ENCODE results near the gene THAP4. TPM values are rescaled to one million over a fixed set of nuclear protein-coding genes. Genes with fewer than 3 reads are reported as not detected.
A peak's percentile ranks its signal among the peaks of the same experiment; 100 is the strongest.

The THAP4 gene
- total RNA-seq, 2 donors from 2014 or later: 27.2 to 31.1 TPM

- H3K4me3 ChIP-seq: no peak overlapping the region
- no peak overlapping the region for H3K27ac ChIP-seq
- TF ChIP-seq, protein P1, sequence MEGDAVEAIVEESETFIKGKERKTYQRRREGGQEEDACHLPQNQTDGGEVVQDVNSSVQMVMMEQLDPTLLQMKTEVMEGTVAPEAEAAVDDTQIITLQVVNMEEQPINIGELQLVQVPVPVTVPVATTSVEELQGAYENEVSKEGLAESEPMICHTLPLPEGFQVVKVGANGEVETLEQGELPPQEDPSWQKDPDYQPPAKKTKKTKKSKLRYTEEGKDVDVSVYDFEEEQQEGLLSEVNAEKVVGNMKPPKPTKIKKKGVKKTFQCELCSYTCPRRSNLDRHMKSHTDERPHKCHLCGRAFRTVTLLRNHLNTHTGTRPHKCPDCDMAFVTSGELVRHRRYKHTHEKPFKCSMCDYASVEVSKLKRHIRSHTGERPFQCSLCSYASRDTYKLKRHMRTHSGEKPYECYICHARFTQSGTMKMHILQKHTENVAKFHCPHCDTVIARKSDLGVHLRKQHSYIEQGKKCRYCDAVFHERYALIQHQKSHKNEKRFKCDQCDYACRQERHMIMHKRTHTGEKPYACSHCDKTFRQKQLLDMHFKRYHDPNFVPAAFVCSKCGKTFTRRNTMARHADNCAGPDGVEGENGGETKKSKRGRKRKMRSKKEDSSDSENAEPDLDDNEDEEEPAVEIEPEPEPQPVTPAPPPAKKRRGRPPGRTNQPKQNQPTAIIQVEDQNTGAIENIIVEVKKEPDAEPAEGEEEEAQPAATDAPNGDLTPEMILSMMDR (IDR thresholded peaks at IDR 0.05): no peak
- no peaks in the 10 kb centered on the region for H3K27me3 ChIP-seq (replicated peaks; ENCODE audit: insufficient read depth)
- H3K4me1 ChIP-seq (ENCODE audit: control insufficient read depth in 1 of 2, low read depth in 2 of 2): peaks cover 10 to 20% of the 10 kb centered on the region in 2 donors
- ATAC-seq (ENCODE audit: insufficient number of reproducible peaks, low FRiP score, low read depth) (no peak), DNase-seq (ENCODE audit: low spot score) (no peak)
- H3K9me3 ChIP-seq: no peaks in the 10 kb centered on the region
- H3K36me3 ChIP-seq: no peaks in the 10 kb centered on the region
Observed at GRCh38 chr2:241641631-241642030, 4.7 kb upstream of the THAP4 start.

- ATAC-seq (ENCODE audit: insufficient number of reproducible peaks, low FRiP score, low read depth): no peak
- Histone ChIP-seq H3K36me3 (no peaks in the 10 kb centered on the region), H3K27ac (no peak overlapping the region), H3K27me3 (replicated peaks; ENCODE audit: insufficient read depth) (no peaks in the 10 kb centered on the region), H3K4me3 (no peak overlapping the region), H3K9me3 (no peaks in the 10 kb centered on the region), H3K4me1 (ENCODE audit: control insufficient read depth in 1 of 2, low read depth in 2 of 2) (peaks cover 20 to 30% of the 10 kb centered on the region in 2 donors)
- DNase-seq (ENCODE audit: low spot score): no peak
- TF ChIP-seq, protein P1 (IDR thresholded peaks at IDR 0.05): no peak
Observed at GRCh38 chr2:241640165-241640795, 3.3 kb upstream of the THAP4 start.

GRCh38 chr2:241639385-241639784, 2.4 kb upstream of the THAP4 start:
- Histone ChIP-seq H3K27me3 (replicated peaks; ENCODE audit: insufficient read depth) (no peaks in the 10 kb centered on the region), H3K27ac (no peak overlapping the region), H3K36me3 (no peaks in the 10 kb centered on the region), H3K4me3 (no peak overlapping the region), H3K9me3 (no peaks in the 10 kb centered on the region), H3K4me1 (ENCODE audit: control insufficient read depth in 1 of 2, low read depth in 2 of 2) (peaks cover 21 to 39% of the 10 kb centered on the region in 2 donors)
- ATAC-seq (ENCODE audit: insufficient number of reproducible peaks, low FRiP score, low read depth): no peak
- DNase-seq (ENCODE audit: low spot score): no peak
- TF ChIP-seq, protein P1 (IDR thresholded peaks at IDR 0.05): no peak

DNA sequence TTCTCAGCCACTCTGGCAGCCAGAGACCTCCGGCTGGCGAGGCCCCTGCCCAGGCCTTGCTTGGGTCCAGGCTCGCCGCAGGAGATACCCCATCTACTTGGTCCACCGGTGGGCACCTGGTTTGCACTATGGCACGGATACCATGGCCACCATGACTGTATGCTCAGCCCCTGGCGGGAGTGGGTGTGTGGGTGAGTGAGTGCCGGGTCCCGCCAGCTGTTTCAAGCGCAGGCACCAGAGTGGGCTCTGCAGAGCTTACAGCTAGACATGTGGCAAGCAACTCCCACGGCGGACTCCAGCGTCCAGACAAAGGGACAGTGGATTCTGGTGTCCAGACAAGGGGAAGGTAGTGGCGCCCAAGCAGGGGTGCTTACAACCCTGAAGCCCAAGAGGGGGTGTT, 2.0 kb upstream of the THAP4 start:
- Histone ChIP-seq H3K9me3 (no peaks in the 10 kb centered on the region), H3K27me3 (replicated peaks; ENCODE audit: insufficient read depth) (no peaks in the 10 kb centered on the region), H3K4me1 (ENCODE audit: control insufficient read depth in 1 of 2, low read depth in 2 of 2) (peaks cover 21 to 39% of the 10 kb centered on the region in 2 donors), H3K27ac (no peak overlapping the region), H3K36me3 (no peaks in the 10 kb centered on the region), H3K4me3 (peak overlapping the region; percentile 93)
- no peak for ATAC-seq (ENCODE audit: insufficient number of reproducible peaks, low FRiP score, low read depth)
- DNase-seq (ENCODE audit: low spot score): no peak
- TF ChIP-seq, protein P1 (IDR thresholded peaks at IDR 0.05): no peak

- peak; percentile 7 for ATAC-seq (ENCODE audit: insufficient number of reproducible peaks, low FRiP score, low read depth)
- no peaks in the 10 kb centered on the region for H3K9me3 ChIP-seq
- H3K27ac ChIP-seq: peak overlapping the region; percentile 96 to 98
Observed at GRCh38 chr2:241637795-241638660, 1.1 kb upstream of the THAP4 start.

More at GRCh38 chr2:241637795-241638660, 1.1 kb upstream of the THAP4 start:
- TF ChIP-seq, protein P1 (IDR thresholded peaks at IDR 0.05): no peak
- Histone ChIP-seq H3K36me3 (peaks cover 6% of the 10 kb centered on the region), H3K4me1 (ENCODE audit: control insufficient read depth in 1 of 2, low read depth in 2 of 2) (peaks cover 21 to 39% of the 10 kb centered on the region in 2 donors), H3K27me3 (replicated peaks; ENCODE audit: insufficient read depth) (no peaks in the 10 kb centered on the region), H3K4me3 (peak overlapping the region; percentile 93)
- DNase-seq (ENCODE audit: low spot score): no peak

All from thoracic aorta (tissue), 2 donors.